ENCODE results near the gene CTNNA1.

GRCh38 chr5:138955671-138956295 is 202.6 kb downstream of the CTNNA1 start:
- TF ChIP-seq, protein P1, sequence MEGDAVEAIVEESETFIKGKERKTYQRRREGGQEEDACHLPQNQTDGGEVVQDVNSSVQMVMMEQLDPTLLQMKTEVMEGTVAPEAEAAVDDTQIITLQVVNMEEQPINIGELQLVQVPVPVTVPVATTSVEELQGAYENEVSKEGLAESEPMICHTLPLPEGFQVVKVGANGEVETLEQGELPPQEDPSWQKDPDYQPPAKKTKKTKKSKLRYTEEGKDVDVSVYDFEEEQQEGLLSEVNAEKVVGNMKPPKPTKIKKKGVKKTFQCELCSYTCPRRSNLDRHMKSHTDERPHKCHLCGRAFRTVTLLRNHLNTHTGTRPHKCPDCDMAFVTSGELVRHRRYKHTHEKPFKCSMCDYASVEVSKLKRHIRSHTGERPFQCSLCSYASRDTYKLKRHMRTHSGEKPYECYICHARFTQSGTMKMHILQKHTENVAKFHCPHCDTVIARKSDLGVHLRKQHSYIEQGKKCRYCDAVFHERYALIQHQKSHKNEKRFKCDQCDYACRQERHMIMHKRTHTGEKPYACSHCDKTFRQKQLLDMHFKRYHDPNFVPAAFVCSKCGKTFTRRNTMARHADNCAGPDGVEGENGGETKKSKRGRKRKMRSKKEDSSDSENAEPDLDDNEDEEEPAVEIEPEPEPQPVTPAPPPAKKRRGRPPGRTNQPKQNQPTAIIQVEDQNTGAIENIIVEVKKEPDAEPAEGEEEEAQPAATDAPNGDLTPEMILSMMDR (IDR thresholded peaks at IDR 0.05), result no peak
- TF ChIP-seq POLR2A (IDR thresholded peaks at IDR 0.05), result no peak

Data from adrenal gland (tissue), 5 donors.